GM18517 (cell line): ENCODE measurements around the gene RNF10.
"Not testable (repeated sequence)": the region's sequence is repeated elsewhere in the genome, so short reads cannot be mapped to it uniquely, and the experiment has no call there.

Experiments used
- ATAC-seq: cut with Tn5 transposase; IDR thresholded peaks from one replicate; pipeline ENCODE4 v1.9.1; 2021; ENCODE audit warnings: mild to moderate bottlenecking, moderate library complexity; ENCODE audit not compliant: unreplicated experiment

RNF10 gene

DNA sequence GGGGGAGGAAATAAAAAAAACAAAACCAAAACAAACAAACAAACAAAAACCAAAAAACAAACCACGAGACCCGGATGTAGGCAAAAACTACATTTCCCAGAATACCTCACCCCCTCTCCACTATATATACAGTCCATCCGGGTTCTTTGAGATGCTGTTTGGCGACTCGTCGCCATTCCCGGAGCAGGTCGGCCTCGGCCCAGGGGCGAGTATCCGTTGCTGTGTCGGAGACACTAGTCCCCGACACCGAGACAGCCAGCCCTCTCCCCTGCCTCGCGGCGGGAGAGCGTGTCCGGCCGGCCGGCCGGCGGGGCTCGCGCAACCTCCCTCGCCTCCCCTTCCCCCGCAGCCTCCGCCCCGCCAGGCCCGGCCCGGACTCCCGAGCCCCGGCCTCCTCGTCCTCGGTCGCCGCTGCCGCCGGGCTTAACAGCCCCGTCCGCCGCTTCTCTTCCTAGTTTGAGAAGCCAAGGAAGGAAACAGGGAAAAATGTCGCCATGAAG is at the start of gene RNF10:
Gene RNF10, plus strand, starts transcription at position 154 of the 500 bp plus-strand sequence. CDS start 456 bp downstream, outside the sequence.
- ATAC-seq: peak; percentile 64

DNA sequence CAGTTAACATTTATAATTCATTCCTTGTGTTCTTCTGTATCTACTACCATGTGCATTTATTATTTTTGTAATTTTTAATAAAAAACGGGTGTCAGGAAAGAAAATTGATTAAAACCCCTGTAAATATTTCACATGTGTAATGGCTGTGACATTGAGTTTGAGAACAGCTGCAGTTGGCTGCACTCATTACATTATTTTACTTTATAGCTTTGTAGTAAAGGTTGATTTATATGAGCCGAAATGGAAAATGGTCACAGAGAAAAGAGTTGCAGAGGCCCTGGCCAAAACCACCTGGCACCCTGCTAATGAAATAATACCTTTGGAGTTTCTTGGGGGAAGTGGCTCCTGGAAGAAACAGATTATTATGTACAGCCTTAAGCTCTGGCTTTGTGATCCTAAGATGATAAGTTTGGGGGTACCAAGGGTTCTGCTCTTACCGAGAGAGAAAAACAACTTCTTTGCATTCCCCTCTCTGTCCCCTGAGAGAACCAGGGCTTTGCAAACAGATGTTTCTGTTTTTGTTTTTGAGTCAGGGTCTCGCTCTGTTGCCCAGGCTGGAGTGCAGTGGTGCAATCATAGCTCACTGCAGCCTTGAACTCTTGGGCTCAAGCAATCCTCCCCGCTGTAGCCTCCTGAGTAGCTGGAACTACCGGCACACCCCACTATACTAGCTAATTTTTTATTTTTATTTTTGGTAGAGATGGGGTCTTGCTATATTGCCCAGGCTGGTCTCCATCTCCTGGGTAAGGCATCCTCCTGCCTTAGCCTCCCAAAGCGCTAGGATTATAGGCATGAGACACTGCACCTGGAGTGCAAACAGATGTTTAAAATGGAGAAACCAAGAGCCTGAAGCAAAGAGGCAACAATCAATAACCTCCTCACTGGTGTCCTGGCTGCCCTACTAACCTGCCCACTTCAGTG is 47.9 kb upstream of the RNF10 start:
- no peak for ATAC-seq

DNA sequence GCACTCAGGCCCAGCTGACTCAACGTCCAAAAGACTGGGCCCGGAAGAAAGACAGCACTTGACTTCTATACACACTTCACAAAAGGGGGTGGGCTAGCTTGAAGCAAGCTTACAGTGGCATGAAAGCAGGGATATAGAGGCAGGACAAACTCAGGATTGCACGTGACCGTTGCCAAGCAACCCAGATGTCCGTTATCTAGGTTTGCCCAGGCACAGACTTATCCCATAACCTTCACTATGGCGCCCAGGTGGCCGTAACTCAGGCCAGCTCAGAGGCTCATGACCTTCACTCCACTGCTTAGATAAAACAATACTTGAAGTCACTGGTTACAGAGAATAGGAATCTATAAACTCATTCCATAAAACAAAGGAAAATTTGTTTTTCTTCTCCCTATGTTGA is 46.6 kb upstream of the RNF10 start:
- not testable (repeated sequence) for ATAC-seq

DNA sequence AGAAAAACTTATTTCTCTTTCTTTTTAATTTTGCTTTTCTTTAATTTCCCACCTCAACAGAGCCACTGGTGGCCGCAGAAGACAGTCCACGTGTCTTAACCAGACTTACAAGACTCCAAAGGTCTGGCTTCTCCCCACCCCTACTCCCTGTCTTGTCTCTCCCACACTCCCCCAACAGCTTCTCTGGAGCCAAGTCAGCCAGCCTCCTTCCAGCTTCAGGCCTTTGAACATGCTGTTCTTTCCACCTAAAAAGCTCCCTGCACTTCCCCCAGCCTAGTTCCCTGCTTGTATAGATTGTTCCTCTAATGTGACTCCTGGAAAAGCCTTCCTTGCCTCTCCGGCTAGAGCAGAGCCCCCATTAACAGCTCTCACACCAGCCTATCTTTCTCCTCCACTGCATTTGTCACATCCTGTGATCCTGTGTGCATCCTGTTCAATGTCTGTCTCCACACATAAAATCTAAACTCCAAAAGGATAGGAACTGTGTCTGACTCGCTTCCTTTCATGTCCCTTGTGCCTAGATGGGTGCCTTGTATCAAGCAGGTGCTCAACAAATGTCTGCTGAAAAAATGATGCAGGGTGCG is 46.0 kb upstream of the RNF10 start:
- no peak for ATAC-seq

- no peak for ATAC-seq
These were observed 45.1 kb upstream of the RNF10 start for GRCh38 chr12:120489018-120489417.

DNA sequence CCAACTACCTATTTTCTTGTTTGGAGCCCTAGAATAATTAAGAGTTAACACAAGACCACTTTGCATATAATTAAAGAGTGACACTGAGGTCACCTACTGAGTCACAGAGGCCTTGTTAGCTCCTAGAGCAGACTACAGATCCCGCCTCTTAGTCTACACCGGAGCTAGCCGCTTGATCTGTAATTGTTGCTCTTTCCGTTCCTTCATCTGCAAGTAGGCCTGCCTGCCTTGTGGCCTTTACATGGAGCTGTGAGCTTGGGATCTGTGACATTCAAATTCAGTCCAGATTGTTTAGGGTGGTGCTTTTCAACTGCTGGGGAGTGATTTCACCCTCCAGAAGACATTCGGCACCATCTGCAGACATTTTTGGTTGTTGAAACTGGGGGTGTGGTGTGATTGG is 43.8 kb upstream of the RNF10 start:
- ATAC-seq: no peak

- ATAC-seq: no peak
These were observed 43.2 kb upstream of the RNF10 start for GRCh38 chr12:120490833-120491512.

- ATAC-seq: no peak
These were observed 38.9 kb upstream of the RNF10 start for GRCh38 chr12:120495186-120495730.

DNA sequence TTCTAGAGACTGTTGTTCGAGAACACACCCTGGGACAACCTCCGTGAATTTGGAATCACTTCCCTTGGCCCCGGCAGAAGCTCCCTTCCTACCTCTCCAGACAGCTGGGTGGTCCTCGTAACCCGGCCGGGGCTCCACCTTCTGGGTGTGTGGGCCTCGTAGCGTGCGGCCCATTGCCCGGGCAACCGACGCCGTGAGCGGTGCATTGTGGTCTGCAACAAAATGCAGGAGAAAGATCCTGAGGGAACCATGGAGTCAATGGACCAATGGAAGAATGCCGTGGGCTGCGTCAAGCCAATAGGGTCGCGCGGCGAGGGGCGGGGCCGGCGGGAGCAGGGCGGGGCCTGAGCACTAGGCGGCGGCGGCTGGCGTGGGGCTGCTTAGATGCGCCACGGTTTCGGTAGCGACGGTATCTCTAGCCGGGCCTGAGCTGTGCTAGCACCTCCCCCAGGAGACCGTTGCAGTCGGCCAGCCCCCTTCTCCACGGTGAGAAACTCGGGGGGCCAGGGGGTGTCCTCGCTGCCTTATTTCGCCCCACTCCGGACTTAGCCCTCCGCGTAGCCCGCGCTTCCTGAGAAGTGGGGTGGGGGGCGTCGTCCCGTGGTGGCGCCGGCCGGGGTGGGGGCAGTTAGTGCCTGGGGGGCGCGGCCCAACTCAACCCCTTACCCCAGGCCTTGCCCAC is 38.3 kb upstream of the RNF10 start, which contains the start of gene DYNLL1:
Gene DYNLL1, plus strand, starts transcription at position 383 of the 682 bp plus-strand sequence. CDS start 309 bp downstream, outside the sequence.
- ATAC-seq: peak; percentile 92

DNA sequence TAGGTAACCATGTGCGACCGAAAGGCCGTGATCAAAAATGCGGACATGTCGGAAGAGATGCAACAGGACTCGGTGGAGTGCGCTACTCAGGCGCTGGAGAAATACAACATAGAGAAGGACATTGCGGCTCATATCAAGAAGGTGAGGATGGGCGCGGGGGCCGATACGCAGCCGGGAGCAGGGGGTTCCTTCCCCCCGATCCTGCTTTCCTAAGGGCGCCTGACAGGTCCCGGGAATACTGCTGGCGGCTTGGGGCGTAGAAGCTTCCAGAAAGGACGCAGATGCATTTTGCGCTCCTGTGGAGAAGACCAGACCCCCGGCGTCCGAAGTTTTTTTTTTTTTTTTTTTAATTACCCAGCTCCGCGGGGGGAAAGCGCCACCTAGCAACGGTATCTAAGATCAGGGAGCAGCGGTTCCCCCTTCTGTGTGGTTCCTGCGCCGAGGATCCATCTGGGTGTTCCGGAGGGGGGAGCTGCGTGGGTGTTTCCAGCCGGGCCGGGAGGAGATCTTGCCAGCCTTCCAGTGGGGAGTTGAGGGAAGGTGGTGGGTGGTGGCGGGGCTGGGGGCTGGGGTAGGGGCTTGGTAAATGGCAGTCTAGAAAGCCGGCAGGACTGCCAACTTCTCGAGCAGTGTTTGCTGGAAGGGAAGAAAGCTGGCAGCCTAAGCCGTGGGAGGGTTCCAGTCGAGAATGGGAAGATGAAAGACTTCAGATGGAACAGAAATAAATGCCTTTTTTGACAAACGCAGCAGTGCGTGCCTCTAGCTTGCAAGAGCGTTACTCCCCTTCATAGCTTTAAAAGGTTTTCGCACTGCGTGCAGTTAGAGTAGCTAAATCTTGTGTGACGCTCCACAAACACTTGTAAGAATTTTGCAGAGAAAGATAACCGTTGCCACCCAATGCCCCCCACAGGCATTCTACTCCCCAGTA is 37.5 kb upstream of the RNF10 start:
- peak; percentile 16 for ATAC-seq

DNA sequence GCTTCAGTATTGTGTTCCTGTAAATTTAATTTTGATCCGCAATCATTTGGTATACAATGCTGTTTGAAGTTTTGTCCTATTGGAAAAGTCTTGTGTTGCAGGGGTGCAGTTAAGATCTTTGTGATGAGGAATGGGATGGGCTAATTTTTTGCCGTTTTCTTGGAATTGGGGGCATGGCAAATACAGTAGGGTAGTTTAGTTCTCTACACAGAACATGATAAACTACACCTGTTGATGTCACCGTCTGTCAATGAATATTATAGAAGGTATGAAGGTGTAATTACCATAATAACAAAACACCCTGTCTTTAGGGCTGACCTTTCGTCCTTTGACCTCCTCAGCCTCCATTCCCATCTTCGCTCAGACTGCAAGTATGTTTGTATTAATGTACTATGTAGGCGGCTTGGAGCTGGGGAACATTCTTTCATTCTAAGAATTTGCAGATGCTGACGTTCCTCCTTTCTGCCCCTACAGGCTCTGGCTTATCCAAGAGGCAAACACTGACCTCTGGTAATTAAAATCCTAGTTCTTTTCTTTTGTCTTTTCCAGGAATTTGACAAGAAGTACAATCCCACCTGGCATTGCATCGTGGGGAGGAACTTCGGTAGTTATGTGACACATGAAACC is 36.5 kb upstream of the RNF10 start:
- ATAC-seq: no peak

DNA sequence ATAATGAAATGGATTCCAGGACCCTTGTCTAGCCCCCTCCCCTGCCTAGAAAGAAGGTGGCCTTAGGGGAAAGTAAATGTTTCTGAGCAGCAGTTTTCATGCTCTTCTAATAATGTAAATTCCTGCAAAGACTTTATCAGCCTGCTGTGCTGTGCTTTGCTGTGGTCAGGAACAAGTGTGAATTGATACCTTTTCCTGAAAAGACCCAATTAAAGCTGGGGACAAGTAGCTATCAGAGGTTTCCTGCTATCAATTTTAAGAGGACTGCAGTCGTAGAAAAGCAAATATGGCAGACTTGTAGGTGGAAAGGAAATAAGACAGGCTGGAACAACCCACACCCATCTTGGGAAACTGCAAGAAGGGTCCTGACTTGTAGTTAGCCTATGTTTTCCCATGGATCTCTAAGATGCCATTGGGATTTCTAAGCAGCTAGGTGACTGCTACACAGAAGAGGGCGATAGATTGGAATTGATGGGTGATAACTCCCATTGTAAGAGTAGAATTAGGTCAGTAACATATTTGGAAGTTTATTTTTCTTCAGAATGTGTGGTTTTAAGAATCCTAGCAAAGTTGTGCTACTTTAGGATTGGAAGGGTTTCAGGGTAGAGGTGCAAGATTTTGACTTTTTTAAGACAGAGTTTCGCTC is 35.2 kb upstream of the RNF10 start:
- no peak for ATAC-seq

GRCh38 chr12:120500581-120500980 is 33.6 kb upstream of the RNF10 start:
- ATAC-seq: no peak

- ATAC-seq: no peak
These were observed 29.6 kb upstream of the RNF10 start for GRCh38 chr12:120504587-120504986.

GRCh38 chr12:120508537-120508936 is 25.6 kb upstream of the RNF10 start:
- no peak for ATAC-seq

DNA sequence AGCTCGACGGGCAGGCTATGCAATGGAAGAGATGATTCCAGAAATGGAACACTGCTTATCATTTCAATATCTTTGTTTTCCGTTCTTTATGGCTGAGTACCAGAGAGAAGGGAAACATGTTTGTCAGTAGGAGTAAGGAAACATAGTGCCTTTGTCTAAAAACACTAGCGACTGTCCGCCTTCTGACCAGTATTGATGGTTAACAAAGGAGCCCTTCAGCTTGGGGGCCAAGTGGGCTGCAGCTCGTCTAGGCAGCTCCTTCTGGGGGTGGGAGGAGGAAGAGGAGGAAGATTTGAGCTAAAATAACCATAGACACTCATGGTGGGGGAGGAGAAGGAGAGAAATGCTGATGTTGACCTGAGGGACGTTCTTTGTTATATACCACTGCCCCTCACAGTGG is 20.2 kb upstream of the RNF10 start:
- no peak for ATAC-seq

DNA sequence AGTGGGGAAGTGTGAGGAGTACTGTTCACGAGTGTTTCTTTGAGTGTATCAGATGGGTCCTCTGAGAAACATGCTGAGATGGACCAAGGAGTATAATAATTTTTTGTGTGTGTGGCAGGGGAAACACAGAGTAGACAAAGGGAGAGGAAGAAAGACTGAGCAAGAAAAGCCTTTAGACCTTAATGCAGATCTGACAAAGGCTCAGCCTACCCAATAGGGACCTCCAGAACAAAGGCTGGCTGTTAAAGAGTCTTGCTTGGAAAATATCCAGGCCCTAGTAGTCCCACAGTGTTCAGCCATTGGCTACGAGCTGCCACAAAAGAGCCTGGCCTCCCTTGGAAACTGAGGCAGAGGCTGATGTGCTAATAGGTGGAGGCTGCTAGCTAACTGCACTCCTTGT is 18.7 kb upstream of the RNF10 start:
- ATAC-seq: no peak

- not testable (repeated sequence) for ATAC-seq
These were observed 14.8 kb upstream of the RNF10 start for GRCh38 chr12:120519324-120519723.
